ENCODE data around the gene PTBP1.

The PTBP1 gene

DNA sequence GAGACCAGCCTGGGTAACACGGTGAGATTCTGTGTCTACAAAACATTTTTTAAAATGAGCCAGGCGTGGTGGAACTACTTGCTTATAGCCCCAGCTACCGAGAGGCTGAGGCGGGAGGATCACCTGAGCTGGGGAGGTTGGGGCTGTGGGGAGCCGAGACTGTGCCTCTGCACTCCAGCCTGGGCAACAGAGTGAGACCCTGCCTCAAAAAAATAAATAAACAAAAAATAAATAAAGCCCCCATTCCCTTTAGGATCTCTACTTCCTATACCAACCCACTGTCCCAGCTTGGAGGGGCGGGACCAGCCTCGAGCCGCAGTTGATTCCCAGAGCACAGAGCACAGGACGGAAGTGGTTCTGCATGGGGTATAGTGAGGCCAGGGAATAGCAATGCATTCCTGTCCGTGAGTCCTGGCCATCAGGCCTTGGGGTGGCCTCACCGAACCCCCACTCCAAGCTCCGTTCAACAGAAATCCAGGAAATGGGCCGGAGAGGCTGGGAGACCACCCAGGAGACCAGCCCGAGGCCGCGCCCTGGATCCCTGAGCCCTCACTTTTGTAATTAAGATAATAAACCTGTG is 4.9 kb upstream of the PTBP1 start:
- H3K9ac ChIP-seq (ENCODE audit: low read length), result no peak overlapping the region

DNA sequence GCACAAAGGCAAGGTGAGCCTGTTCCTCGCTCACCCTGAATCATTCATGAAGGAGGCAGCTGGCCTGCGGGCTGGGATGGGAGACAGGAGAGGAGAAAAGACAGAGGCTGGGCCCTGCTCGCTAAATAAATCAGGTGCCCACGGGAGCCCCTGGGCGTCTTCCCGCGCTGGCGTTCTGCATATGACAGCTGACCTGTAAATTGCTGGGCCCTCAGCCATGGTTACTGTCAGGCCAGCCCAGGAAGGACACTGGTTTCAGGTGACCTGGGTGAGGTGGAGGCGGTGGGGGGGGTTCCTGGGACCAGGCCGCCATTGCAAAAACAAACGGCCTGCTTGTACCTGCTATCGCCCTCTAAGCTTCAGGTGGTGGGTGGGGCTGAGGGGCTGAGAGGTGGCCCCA is 3.4 kb upstream of the PTBP1 start:
- H3K27ac ChIP-seq (ENCODE audit: low read depth, low read length), result no peak overlapping the region
- H3K4me3 ChIP-seq (ENCODE audit: insufficient read depth, low read length, poor library complexity, severe bottlenecking), result no peak overlapping the region
- H3F3A ChIP-seq (ENCODE audit: insufficient read depth), result no peaks in the 10 kb centered on the region
- no peak overlapping the region for H2AFZ ChIP-seq (ENCODE audit: low read depth, low read length, severe bottlenecking)
- peaks cover 10% of the 10 kb centered on the region for H3K79me2 ChIP-seq (ENCODE audit: insufficient read depth, low read length)
- no peaks in the 10 kb centered on the region for H3K27me3 ChIP-seq (ENCODE audit: low read length)
- no peak overlapping the region for H3K9ac ChIP-seq (ENCODE audit: low read length)
- H3K9me3 ChIP-seq (ENCODE audit: insufficient read depth, low read length), result no peaks in the 10 kb centered on the region
- no peaks in the 10 kb centered on the region for H3K36me3 ChIP-seq (ENCODE audit: low read length)
- no peaks in the 10 kb centered on the region for H4K20me1 ChIP-seq (ENCODE audit: low read depth, low read length)
- no peaks in the 10 kb centered on the region for H3K9me2 ChIP-seq (replicated peaks; ENCODE audit: insufficient read depth, low read length)
- TF ChIP-seq, protein P1, sequence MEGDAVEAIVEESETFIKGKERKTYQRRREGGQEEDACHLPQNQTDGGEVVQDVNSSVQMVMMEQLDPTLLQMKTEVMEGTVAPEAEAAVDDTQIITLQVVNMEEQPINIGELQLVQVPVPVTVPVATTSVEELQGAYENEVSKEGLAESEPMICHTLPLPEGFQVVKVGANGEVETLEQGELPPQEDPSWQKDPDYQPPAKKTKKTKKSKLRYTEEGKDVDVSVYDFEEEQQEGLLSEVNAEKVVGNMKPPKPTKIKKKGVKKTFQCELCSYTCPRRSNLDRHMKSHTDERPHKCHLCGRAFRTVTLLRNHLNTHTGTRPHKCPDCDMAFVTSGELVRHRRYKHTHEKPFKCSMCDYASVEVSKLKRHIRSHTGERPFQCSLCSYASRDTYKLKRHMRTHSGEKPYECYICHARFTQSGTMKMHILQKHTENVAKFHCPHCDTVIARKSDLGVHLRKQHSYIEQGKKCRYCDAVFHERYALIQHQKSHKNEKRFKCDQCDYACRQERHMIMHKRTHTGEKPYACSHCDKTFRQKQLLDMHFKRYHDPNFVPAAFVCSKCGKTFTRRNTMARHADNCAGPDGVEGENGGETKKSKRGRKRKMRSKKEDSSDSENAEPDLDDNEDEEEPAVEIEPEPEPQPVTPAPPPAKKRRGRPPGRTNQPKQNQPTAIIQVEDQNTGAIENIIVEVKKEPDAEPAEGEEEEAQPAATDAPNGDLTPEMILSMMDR (IDR thresholded peaks at IDR 0.05; ENCODE audit: insufficient read depth, low read length, poor library complexity, severe bottlenecking), result no peak
- no peak for TF ChIP-seq EZH2phosphoT487 (conservative IDR thresholded peaks at IDR 0.05; ENCODE audit: low read length)
- H3K4me2 ChIP-seq (ENCODE audit: low read depth, low read length, poor library complexity, severe bottlenecking), result no peak overlapping the region

More for the DNA sequence above, 4.9 kb upstream of the PTBP1 start:
- Histone ChIP-seq H3K4me2 (ENCODE audit: low read depth, low read length, poor library complexity, severe bottlenecking) (no peak overlapping the region), H3K27ac (ENCODE audit: low read depth, low read length) (no peak overlapping the region), H4K20me1 (ENCODE audit: low read depth, low read length) (no peaks in the 10 kb centered on the region), H3K9me3 (ENCODE audit: insufficient read depth, low read length) (no peaks in the 10 kb centered on the region), H3K27me3 (ENCODE audit: low read length) (no peaks in the 10 kb centered on the region), H3K4me3 (ENCODE audit: insufficient read depth, low read length, poor library complexity, severe bottlenecking) (no peak overlapping the region), H3K36me3 (ENCODE audit: low read length) (no peaks in the 10 kb centered on the region), H3F3A (ENCODE audit: insufficient read depth) (no peaks in the 10 kb centered on the region), H3K9me2 (replicated peaks; ENCODE audit: insufficient read depth, low read length) (no peaks in the 10 kb centered on the region), H2AFZ (ENCODE audit: low read depth, low read length, severe bottlenecking) (no peak overlapping the region), H3K79me2 (ENCODE audit: insufficient read depth, low read length) (no peaks in the 10 kb centered on the region)
- no peak for TF ChIP-seq EZH2phosphoT487 (conservative IDR thresholded peaks at IDR 0.05; ENCODE audit: low read length)
- TF ChIP-seq, protein P1 (IDR thresholded peaks at IDR 0.05; ENCODE audit: insufficient read depth, low read length, poor library complexity, severe bottlenecking), result no peak

DNA sequence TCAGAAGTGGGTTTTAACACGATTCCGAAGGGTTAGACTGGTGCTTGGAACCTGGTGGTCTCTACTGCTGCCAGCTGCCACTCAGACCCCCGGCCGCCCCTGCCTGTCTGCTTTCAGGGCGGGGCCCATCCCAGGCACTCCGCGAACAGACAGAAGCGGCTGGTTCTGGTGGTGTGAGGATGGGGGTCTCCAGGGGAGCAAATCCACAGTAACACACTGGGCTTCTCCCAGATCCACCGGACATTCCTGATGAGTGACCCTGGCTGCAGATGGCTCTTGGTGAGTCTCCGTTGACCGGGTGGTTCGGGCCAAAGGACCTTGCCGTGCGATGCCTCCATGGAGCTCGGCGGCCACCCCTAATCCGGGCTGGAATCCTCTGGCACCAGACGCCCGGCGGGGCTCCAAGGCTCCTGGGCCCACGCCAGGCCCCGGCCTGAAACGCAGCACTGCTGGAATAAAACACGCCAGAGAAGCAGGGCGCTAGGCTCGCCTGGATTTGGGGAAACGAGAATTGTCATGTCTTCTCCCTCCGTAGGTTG is 2.1 kb upstream of the PTBP1 start:
- Histone ChIP-seq H2AFZ (ENCODE audit: low read depth, low read length, severe bottlenecking) (no peak overlapping the region), H3K9me3 (ENCODE audit: insufficient read depth, low read length) (no peaks in the 10 kb centered on the region), H3K36me3 (ENCODE audit: low read length) (peaks cover 5% of the 10 kb centered on the region; the same call in 1 of the 2 replicates), H3F3A (ENCODE audit: insufficient read depth) (no peaks in the 10 kb centered on the region), H3K9me2 (replicated peaks; ENCODE audit: insufficient read depth, low read length) (no peaks in the 10 kb centered on the region), H3K9ac (ENCODE audit: low read length) (no peak overlapping the region), H4K20me1 (ENCODE audit: low read depth, low read length) (peaks cover 10% of the 10 kb centered on the region), H3K27ac (ENCODE audit: low read depth, low read length) (no peak overlapping the region), H3K4me3 (ENCODE audit: insufficient read depth, low read length, poor library complexity, severe bottlenecking) (no peak overlapping the region), H3K27me3 (ENCODE audit: low read length) (no peaks in the 10 kb centered on the region), H3K79me2 (ENCODE audit: insufficient read depth, low read length) (peaks cover 23% of the 10 kb centered on the region), H3K4me2 (ENCODE audit: low read depth, low read length, poor library complexity, severe bottlenecking) (no peak overlapping the region)
- TF ChIP-seq, protein P1 (IDR thresholded peaks at IDR 0.05; ENCODE audit: insufficient read depth, low read length, poor library complexity, severe bottlenecking), result no peak
- TF ChIP-seq EZH2phosphoT487 (conservative IDR thresholded peaks at IDR 0.05; ENCODE audit: low read length), result no peak

All from SU-DHL-6 (cell line).